GM18511 (cell line): ENCODE measurements around the gene PCDHGA4.
A peak's percentile ranks its signal among the peaks of the same experiment; 100 is the strongest.
"Not testable (repeated sequence)": the region's sequence is repeated elsewhere in the genome, so short reads cannot be mapped to it uniquely, and the experiment has no call there.

ENCODE experiments used
- ATAC-seq: cut with Tn5 transposase; IDR thresholded peaks from one replicate; pipeline ENCODE4 v1.9.1; 2021; ENCODE audit warnings: mild to moderate bottlenecking, moderate library complexity; ENCODE audit not compliant: unreplicated experiment

Gene PCDHGA4

DNA sequence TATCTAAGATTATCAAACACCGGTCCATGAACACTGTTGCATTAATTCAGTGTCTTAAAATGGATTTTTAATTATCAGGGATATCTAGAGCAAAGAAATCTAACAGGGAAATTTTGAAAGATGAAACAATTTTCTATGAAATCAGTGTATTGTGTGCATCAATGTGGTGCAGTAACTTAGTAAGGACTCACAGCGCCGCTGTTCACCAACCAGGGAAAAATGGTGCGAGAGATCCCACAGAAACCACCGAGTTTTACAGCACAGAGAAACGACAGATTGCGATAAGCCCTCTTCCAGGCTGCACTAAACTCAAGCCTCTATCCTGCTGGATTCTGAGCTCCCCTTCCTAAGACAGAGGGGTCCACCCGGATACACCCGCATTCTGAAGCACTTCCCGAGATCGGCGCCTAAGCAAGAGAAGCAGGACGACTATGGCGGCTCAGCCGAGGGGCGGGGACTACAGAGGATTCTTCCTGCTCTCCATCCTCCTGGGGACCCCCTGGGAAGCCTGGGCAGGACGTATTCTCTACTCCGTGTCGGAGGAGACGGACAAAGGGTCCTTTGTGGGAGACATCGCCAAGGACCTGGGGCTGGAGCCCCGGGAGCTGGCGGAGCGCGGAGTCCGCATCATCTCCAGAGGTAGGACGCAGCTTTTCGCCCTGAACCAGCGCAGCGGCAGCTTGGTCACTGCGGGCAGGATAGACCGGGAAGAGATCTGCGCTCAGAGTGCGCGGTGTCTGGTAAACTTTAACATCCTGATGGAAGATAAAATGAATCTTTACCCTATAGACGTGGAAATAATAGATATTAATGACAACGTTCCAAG lies 27.9 kb downstream of the PCDHGA4 start, which contains the start of gene PCDHGA7:
Gene PCDHGA7 (plus strand): TSS at position 274 of the 826 bp plus-strand sequence. CDS start 158 bp downstream, at position 432.
- ATAC-seq: no peak

- ATAC-seq: no peak
These were observed 28.5 kb downstream of the PCDHGA4 start for GRCh38 chr5:141383345-141383744.

DNA sequence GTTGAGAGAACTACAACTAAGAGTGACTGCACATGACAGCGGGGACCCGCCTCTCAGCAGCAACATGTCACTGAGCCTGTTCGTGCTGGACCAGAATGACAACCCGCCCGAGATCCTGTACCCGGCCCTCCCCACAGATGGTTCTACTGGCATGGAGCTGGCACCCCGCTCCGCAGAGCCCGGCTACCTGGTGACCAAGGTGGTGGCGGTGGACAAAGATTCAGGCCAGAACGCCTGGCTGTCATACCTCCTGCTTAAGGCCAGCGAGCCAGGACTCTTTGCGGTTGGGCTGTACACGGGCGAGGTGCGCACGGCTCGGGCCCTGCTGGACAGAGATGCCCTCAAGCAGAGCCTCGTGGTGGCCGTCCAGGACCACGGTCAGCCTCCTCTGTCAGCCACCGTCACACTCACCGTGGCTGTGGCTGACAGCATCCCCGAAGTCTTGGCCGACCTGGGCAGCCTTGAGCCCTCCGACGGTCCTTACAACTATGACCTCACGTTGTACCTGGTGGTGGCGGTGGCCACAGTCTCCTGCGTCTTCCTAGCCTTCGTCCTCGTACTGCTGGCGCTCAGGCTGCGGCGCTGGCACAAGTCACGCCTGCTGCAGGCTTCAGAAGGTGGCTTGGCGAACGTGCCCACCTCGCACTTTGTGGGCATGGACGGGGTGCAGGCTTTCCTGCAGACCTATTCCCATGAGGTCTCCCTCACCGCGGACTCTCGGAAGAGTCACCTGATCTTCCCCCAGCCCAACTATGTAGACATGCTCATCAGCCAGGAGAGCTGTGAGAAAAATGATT lies 29.8 kb downstream of the PCDHGA4 start:
- ATAC-seq: no peak

DNA sequence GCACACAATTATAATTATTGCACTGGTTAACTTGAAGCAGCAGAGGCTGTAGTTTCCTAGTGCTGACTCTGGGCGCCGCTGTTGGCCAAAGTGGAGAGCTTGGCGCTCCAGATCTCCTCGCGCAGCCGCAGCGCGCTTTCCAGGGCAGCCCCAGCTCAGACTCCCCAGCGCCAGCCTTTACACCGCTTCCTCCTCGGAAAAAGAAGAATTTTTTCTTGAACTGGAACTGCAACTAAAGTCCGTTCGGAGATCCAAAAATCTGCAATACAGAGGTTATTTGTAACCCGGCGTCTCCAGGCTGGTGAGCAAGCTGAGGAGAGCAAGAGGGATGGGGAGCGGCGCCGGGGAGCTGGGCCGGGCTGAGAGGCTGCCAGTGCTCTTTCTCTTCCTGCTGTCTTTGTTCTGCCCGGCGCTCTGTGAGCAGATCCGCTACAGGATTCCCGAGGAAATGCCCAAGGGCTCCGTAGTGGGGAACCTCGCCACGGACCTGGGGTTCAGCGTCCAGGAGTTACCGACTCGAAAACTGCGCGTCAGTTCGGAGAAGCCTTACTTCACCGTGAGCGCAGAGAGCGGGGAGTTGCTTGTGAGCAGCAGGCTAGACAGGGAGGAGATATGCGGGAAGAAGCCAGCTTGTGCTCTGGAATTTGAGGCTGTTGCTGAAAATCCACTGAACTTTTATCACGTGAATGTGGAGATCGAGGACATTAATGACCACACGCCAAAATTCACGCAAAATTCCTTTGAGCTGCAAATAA lies 32.9 kb downstream of the PCDHGA4 start, which contains the start of gene PCDHGB4:
Gene PCDHGB4 (plus strand): TSS at position 142 of the 755 bp plus-strand sequence. CDS start 187 bp downstream, at position 329.
- peak; percentile 97 for ATAC-seq

DNA sequence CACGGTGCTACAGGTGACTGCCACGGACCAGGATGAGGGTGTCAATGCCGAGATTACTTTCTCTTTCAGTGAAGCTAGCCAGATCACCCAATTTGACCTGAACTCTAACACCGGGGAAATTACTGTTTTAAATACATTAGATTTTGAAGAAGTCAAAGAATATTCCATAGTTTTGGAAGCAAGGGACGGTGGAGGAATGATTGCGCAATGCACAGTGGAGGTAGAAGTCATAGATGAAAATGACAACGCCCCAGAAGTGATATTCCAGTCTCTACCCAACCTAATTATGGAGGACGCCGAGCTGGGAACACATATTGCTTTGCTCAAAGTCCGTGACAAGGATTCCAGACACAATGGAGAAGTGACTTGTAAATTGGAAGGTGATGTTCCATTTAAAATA lies 33.8 kb downstream of the PCDHGA4 start:
- no peak for ATAC-seq

DNA sequence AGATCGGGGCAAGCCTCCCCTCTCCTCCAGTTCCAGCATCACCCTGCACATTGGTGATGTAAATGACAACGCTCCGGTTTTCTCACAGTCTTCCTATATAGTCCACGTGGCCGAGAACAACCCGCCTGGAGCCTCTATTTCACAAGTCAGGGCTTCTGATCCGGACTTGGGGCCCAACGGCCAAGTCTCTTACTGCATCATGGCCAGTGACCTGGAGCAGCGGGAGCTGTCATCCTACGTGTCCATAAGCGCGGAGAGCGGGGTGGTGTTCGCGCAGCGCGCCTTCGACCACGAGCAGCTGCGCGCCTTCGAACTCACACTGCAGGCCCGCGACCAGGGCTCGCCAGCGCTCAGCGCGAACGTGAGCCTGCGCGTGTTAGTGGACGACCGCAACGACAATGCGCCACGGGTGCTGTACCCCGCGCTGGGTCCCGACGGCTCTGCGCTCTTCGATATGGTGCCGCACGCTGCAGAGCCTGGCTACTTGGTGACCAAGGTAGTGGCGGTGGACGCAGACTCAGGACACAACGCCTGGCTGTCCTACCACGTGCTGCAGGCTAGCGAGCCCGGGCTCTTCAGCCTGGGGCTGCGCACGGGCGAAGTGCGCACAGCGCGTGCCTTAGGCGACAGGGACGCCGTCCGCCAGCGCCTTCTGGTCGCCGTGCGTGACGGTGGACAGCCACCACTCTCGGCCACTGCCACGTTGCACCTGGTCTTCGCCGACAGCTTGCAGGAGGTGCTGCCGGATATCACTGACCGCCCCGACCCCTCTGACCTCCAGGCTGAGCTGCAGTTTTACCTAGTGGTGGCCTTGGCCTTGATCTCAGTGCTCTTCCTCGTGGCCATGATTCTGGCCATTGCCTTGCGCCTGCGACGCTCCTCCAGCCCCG lies 34.6 kb downstream of the PCDHGA4 start:
- ATAC-seq: no peak

GRCh38 chr5:141392429-141393198 lies 37.8 kb downstream of the PCDHGA4 start, which contains the start of gene PCDHGA8:
TSS of gene PCDHGA8 (plus strand) at chr5:141392633. CDS start at chr5:141392814, 181 bp downstream.
- no peak for ATAC-seq

GRCh38 chr5:141393267-141393666 lies 38.4 kb downstream of the PCDHGA4 start:
- ATAC-seq: no peak

DNA sequence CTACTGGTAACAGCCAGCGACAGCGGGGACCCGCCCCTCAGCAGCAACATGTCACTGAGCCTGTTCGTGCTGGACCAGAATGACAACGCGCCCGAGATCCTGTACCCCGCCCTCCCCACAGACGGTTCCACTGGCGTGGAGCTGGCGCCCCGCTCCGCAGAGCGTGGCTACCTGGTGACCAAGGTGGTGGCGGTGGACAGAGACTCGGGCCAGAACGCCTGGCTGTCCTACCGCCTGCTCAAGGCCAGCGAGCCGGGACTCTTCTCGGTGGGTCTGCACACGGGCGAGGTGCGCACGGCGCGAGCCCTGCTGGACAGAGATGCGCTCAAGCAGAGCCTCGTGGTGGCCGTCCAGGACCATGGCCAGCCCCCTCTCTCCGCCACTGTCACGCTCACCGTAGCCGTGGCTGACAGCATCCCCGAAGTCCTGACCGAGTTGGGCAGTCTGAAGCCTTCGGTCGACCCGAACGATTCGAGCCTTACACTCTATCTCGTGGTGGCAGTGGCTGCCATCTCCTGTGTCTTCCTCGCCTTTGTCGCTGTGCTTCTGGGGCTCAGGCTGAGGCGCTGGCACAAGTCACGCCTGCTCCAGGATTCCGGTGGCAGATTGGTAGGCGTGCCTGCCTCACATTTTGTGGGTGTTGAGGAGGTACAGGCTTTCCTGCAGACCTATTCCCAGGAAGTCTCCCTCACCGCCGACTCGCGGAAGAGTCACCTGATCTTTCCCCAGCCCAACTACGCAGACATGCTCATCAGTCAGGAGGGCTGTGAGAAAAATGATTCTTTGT lies 39.8 kb downstream of the PCDHGA4 start:
- not testable (repeated sequence) for ATAC-seq

DNA sequence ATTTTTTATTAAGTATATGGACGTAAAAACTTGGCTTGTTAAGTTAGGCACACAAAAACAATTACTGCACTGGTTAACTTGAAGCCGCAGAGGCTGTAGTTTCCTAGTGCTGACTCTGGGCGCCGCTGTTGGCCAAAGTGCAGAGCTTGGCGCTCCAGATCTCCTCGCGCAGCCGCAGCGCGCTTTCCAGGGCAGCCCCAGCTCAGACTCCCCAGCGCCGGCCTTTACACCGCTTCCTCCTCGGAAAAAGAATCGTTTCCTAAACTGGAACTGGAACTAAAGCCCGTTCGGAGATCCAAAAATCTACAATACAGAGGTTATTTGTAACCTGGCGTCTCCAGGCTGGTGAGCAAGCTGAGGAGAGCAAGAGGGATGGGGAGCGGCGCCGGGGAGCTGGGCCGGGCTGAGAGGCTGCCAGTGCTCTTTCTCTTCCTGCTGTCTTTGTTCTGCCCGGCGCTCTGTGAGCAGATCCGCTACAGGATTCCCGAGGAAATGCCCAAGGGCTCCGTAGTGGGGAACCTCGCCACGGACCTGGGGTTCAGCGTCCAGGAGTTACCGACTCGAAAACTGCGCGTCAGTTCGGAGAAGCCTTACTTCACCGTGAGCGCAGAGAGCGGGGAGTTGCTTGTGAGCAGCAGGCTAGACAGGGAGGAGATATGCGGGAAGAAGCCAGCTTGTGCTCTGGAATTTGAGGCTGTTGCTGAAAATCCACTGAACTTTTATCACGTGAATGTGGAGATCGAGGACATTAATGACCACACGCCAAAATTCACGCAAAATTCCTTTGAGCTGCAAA lies 43.1 kb downstream of the PCDHGA4 start, which contains the start of gene PCDHGB5:
Gene PCDHGB5 (plus strand): TSS at position 192 of the 796 bp plus-strand sequence. CDS start 181 bp downstream, at position 373.
- not testable (repeated sequence) for ATAC-seq

DNA sequence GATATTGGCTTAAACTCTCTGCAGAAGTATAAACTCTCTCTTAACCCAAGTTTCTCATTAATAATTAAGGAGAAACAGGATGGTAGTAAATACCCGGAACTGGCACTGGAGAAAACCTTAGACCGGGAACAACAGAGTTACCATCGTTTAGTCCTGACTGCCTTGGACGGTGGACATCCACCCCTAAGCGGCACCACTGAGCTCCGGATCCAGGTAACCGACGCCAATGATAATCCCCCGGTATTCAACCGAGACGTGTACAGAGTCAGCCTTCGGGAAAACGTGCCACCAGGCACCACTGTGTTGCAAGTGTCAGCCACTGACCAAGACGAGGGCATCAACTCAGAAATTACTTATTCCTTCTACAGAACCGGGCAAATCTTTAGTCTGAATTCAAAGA lies 43.8 kb downstream of the PCDHGA4 start:
- ATAC-seq: no peak

DNA sequence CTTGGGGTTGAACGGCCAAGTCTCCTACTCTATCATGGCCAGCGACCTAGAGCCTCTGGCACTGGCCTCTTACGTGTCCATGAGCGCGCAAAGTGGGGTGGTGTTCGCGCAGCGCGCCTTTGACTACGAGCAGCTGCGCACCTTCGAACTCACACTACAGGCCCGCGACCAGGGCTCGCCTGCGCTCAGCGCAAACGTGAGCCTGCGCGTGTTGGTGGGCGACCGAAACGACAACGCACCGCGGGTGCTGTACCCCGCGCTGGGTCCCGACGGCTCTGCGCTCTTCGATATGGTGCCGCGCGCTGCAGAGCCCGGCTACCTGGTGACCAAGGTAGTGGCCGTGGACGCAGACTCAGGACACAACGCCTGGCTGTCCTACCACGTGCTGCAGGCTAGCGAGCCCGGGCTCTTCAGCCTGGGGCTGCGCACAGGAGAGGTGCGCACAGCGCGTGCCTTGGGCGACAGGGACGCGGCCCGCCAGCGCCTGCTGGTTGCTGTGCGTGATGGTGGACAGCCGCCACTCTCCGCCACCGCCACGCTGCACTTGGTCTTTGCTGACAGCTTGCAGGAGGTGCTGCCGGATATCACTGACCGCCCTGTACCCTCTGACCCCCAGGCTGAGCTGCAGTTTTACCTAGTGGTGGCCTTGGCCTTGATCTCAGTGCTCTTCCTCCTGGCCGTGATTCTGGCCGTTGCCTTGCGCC lies 44.9 kb downstream of the PCDHGA4 start:
- no peak for ATAC-seq

DNA sequence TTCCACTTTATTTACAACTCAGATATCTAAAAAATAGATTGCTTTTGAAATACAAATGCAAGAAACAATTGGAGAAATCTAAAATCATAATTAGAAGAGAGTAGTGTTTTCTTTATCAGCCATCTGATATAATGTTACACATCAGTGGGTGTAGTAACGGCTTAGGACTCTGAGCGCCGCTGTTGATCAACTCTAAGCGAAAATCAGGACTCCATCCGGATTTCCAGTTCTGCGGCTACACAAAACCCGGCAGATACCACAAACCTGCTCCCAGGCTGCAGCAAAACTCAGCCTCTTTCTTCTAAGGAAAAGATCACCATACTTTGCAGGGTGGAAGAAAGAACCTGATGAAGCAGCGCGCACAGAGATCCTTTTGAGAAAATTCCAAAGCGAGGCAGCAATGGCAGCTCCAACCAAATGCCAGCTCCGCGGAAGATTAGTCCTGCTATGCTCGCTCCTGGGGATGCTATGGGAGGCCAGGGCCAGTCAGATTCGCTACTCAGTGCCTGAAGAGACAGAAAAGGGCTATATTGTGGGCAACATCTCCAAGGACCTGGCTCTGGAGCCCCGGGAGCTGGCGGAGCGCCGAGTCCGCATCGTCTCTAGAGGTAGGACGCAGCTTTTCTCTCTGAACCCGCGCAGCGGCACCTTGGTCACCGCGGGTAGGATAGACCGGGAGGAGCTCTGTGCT lies 47.9 kb downstream of the PCDHGA4 start, which contains the start of gene PCDHGA9:
Gene PCDHGA9 (plus strand): TSS at position 226 of the 691 bp plus-strand sequence. CDS start 175 bp downstream, at position 401.
- no peak for ATAC-seq

DNA sequence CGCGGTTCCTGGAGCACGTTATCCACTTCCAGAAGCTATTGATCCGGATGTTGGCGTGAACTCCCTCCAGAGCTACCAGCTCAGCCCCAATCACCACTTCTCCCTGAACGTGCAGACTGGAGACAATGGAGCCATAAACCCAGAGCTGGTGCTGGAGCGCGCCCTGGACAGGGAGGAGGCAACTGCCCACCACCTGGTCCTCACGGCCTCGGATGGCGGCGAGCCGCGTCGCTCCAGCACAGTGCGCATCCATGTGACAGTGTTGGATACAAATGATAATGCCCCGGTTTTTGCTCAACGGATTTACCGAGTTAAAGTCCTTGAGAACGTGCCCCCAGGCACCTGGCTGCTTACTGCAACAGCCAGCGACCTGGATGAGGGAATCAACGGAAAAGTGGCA lies 48.6 kb downstream of the PCDHGA4 start:
- ATAC-seq: no peak
